Peyer's patch (tissue), 4 donors: Measurements from ENCODE around the gene MSH6.

ENCODE experiments used
- POLR2A ChIP-seq, 2 donors: fragments of 450-650 bp; IDR thresholded peaks; one replicate each; pipeline ENCODE4 v1.5.1; 2017; ENCODE audit warnings: antibody characterized with exemption in 2 of 2, mild to moderate bottlenecking in 2 of 2, moderate library complexity in 2 of 2
- TF ChIP-seq, protein P1 (sequence below), 6 experiments: fragments of 450-650 bp in 4 of 6; fragments of 200-600 bp in 2 of 6; sonication (generic) in 1 of 6; IDR thresholded peaks; one replicate each; pipeline ENCODE4 v1.5.1; 2017 to 2019; ENCODE audit warnings: antibody characterized with exemption in 6 of 6, mild to moderate bottlenecking in 3 of 6, moderate library complexity in 1 of 6

DNA sequence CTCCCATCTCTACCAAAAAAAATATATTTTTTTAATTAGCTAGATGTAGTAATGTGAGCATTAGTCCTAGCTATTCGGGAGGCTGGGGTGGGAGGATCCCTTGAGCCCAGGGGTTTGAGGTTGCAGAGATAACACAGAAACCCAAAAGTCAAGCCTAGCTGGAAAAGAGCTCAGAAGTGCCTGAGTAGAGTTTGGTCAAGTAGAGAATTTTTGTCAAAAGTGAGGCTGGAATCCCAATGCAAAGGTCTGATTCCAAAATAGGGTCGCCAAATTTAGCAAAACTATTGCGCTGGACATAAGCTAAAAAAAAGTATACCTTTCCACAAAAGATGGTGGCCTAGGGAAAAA lies 15.5 kb upstream of the MSH6 start:
- TF ChIP-seq, protein P1, sequence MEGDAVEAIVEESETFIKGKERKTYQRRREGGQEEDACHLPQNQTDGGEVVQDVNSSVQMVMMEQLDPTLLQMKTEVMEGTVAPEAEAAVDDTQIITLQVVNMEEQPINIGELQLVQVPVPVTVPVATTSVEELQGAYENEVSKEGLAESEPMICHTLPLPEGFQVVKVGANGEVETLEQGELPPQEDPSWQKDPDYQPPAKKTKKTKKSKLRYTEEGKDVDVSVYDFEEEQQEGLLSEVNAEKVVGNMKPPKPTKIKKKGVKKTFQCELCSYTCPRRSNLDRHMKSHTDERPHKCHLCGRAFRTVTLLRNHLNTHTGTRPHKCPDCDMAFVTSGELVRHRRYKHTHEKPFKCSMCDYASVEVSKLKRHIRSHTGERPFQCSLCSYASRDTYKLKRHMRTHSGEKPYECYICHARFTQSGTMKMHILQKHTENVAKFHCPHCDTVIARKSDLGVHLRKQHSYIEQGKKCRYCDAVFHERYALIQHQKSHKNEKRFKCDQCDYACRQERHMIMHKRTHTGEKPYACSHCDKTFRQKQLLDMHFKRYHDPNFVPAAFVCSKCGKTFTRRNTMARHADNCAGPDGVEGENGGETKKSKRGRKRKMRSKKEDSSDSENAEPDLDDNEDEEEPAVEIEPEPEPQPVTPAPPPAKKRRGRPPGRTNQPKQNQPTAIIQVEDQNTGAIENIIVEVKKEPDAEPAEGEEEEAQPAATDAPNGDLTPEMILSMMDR (IDR thresholded peaks at IDR 0.05): no peak
- TF ChIP-seq POLR2A (IDR thresholded peaks at IDR 0.05): no peak
